ENCODE data around the gene UTP3.
A peak's percentile ranks its signal among the peaks of the same experiment; 100 is the strongest.
"Not testable (repeated sequence)": the region's sequence is repeated elsewhere in the genome, so short reads cannot be mapped to it uniquely, and the experiment has no call there.

Gene UTP3

DNA sequence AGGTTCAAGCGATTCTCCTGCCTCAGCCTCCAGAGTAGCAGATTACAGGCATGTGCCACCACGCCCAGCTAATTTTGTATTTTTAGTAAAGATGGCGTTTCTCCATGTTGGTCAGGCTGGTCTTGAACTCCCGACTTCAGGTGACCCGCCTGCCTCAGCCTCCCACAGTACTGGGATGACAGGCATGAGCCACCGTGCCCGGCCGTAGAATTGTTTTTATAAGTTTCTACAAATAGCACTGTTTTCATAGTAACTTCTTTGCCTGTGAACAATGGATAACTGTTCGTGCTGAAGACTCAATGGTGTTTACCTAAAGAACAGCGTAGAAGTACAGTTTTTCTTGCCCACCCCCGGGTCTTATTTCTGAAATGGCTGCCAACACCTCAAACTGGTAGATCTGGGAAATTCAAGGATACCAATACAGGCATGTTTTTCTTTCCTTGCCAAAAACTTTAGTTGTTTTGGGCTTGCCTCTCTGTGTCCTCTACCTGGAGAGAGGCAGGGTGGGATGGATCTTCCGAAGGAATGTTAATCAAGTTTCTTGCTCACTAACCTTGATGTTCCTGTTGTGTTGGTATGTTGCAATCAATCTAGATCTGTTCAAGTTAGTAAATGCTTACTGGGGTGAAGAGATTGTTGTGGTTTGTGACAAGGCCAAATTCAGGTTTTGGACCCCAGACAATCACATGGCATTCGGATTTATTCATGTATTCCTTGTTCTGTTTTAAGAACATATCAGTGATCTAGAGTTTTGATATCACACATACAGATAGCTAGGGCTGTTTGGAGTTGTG is 30.7 kb downstream of the UTP3 start:
- no peak for DNase-seq (ENCODE audit: low spot score)

- peak; percentile 97 for DNase-seq (ENCODE audit: low spot score)
Observed at GRCh38 chr4:70721747-70722146, 33.4 kb downstream of the UTP3 start, which contains the start of gene RUFY3. Gene RUFY3, plus strand, starts transcription at chr4:70721964. Its CDS starts 610 bp downstream, at chr4:70722574.

GRCh38 chr4:70722199-70722791 is 34.0 kb downstream of the UTP3 start:
- peak; percentile 82 for DNase-seq (ENCODE audit: low spot score)

- DNase-seq (ENCODE audit: low spot score), result no peak
Observed at GRCh38 chr4:70724463-70724862, 36.1 kb downstream of the UTP3 start.

DNA sequence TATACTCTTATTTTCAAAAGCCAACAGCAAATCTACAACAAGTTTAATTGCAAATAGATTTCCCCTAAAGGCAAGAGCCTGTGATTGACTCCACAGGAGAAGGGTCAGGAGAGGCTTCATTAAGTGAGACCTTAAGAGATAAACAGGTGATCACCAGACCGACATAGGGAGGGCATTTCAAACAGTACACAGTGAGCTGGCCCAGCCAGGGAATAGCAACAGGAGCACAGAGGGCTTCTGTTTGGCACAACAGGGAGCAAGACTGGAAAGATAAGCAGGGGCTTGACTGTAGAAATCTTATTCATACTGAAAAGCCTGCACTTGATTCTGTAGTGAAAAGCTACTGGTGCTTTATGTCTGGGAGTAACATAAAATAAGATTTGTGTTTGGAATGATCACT is 37.3 kb downstream of the UTP3 start:
- no peak for DNase-seq (ENCODE audit: low spot score)

DNA sequence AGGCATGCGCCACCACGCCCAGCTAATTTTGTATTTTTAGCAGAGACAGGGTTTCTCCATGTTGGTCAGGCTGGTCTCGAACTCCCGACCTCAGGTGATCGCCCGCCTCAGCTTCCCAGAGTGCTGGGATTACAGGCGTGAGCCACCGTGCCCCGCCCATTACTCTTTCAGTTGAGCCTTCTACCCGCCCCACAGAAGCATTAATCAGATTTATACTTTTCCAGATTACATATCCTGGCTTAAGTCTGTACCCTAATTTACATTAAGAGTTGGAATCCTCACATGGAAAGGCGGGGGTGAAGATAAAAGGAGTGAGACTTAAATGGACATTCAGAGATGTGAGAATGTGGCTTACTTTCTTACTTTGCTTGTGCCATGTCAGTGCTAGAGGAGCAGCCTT is 38.2 kb downstream of the UTP3 start:
- DNase-seq (ENCODE audit: low spot score), result not testable (repeated sequence)

GRCh38 chr4:70728091-70728490 is 39.8 kb downstream of the UTP3 start:
- peak; percentile 49 for DNase-seq (ENCODE audit: low spot score)

- DNase-seq (ENCODE audit: low spot score), result not testable (repeated sequence)
Observed at GRCh38 chr4:70732878-70733277, 44.5 kb downstream of the UTP3 start.

DNA sequence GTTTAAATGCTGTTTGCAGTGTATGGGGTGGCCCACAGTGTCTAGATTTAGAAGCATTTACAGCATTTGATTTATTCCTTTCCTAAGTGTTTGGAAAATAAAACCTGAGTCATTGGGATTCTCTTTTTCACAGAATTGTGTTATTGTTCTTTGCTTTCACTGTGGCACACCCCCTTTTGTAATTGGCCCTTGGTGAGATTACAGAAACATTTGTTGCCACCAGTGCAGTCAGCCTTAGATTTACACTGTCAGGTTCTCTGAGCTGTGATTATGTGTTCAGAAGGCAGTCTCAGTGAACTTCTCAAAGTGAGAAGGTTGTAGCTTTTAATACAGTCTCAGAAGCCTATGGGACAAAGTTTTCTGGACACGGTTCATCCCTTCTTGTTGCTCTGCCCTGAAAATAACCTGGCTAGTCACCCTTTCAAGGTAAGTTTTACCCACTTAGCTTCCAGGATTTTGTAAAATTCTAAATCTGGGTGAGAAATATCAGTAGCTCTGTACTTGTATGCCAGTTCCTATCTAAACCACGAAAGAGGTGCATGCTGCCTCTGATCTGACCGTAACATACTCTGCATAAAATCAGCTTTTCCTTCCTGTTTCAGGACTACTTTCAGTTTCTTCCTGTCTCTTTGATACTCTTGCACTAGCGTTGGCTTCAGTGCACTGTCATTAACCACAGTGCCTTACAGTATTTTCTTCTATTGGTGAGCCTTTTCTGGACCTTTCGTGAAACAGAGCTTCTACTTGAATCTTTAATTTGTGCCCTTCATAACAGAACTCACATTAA is 46.0 kb downstream of the UTP3 start:
- peak; percentile 72 for DNase-seq (ENCODE audit: low spot score)

- peak; percentile 12 for DNase-seq (ENCODE audit: low spot score)
Observed at GRCh38 chr4:70734971-70735370, 46.6 kb downstream of the UTP3 start.

DNA sequence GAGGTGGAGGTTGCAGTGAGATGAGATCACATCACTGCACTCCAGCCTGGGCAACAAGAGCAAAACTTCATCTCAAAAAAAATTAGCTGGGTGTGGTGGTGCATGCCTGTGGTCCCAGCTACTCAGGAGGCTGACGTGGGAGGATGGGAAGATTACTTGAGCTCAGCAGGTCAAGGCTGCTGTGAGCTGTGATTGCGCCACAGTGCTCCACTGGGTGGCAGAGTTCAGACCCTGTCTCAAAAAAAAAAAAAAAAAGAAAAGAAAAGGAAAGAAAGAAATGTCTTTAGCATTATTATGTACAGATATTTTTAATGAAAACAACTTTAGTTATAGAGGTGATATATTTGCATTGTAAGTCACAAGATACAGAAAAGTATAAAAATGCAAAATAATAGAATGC is 47.6 kb downstream of the UTP3 start:
- DNase-seq (ENCODE audit: low spot score), result peak; percentile 44

DNA sequence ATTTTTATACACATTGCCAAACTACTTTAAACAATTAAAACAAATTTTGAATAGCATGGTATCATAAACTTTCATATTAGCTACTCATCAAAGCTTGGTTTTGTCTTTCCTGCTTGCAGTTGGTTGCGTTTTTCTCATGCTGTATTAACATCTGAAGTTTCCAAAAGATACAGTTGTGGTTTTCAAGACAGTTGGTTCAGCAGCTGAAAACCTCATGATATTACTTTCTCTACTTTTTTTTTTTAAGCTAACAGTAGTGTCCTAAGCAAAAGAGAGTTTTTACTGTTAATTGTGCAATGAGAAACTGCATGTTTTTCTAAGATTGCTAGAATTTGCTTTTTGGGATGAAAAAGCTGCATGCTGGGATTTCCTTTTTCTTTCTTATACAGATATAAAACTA is 48.7 kb downstream of the UTP3 start:
- DNase-seq (ENCODE audit: low spot score), result no peak

GRCh38 chr4:70737409-70737808 is 49.1 kb downstream of the UTP3 start:
- DNase-seq (ENCODE audit: low spot score), result no peak

GRCh38 chr4:70739496-70740337 is 51.4 kb downstream of the UTP3 start:
- no peak for DNase-seq (ENCODE audit: low spot score)
